Measurements from ENCODE around the gene ZNF423.

GRCh38 chr16:49822649-49823370 lies 33.1 kb downstream of the ZNF423 start:
- TF ChIP-seq POLR2A (IDR thresholded peaks at IDR 0.05) (no peak), CTCF (IDR thresholded peaks at IDR 0.05) (no peak)
